ENCODE results near the gene NUF2.

GRCh38 chr1:163331116-163331515, 9.4 kb downstream of the NUF2 start:
- TF ChIP-seq CTCF (IDR thresholded peaks at IDR 0.05; ENCODE audit: insufficient read depth, low read depth, low read length) (no peak), EZH2 (IDR thresholded peaks at IDR 0.05; ENCODE audit: insufficient read depth, low read length) (no peak)
